ENCODE results near the gene HIP1. TPM values are rescaled to one million over a fixed set of nuclear protein-coding genes. Genes with fewer than 3 reads are reported as not detected.

HIP1 gene
- total RNA-seq, 1 experiment from 2014 or later = 5.3 TPM

DNA sequence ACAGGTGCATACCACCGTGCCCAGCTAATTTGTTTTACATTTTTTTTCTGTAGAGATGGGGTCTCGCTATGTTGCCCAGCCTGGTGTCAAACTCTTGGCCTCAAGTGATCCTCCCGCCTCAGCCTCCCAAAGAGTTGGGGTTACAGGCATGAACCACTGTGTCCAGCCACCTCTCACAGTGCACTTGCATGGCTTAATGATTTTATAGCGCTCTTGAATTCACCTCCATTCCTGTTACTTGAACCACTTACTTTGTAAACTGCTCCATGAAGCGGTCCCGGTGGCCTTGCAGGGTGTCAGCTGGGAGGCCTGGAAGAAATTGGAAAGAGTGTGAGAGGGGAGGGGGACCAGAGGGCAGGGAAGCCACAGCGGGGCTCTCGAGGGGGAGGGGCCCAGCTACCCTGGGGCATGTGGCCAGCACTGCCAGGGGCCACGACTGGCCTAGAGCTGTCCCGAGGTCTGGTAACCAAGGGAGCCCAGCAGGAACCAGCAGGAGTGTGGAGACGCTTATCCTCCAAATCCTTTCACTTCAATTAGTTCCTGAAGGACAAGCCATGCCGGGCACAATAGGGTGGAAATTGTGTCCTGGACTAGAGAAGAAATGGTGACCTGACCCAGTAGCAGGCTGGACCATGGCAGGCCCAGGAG, 170.7 kb downstream of the HIP1 start:
- no peak overlapping the region for H2AFZ ChIP-seq (ENCODE audit: low read length)
- H3K4me2 ChIP-seq (ENCODE audit: low read length) = no peak overlapping the region
- no peak for DNase-seq
- intact Hi-C loops (cut with micrococcal nuclease) = no loop called here
- no peak for TF ChIP-seq EZH2phosphoT487 (IDR thresholded peaks at IDR 0.05; ENCODE audit: borderline replicate concordance, low read length)
- no peak for ATAC-seq
- no peaks in the 10 kb centered on the region for H3K9me2 ChIP-seq (replicated peaks; ENCODE audit: low read length)
- no peak overlapping the region for H3K27ac ChIP-seq (ENCODE audit: low read length)
- no peak overlapping the region for H3K4me3 ChIP-seq (ENCODE audit: low read length)
- H3K9me3 ChIP-seq (ENCODE audit: low read length) = no peaks in the 10 kb centered on the region
- no peaks in the 10 kb centered on the region for H3K36me3 ChIP-seq (ENCODE audit: low read depth, low read length)
- no peaks in the 10 kb centered on the region for H4K20me1 ChIP-seq (ENCODE audit: low read length)
- peaks cover 12% of the 10 kb centered on the region for H3K4me1 ChIP-seq (ENCODE audit: insufficient read depth, low read length)
- BruUV-seq (replicated peaks) = no TSS peak
- H3K9ac ChIP-seq (ENCODE audit: low read length) = no peak overlapping the region
- no peaks in the 10 kb centered on the region for H3K27me3 ChIP-seq (ENCODE audit: low read length)
- no peaks in the 10 kb centered on the region for H3K79me2 ChIP-seq (ENCODE audit: low read length)
- no peaks in the 10 kb centered on the region for H3F3A ChIP-seq (ENCODE audit: low read length, unreplicated experiment)
- CTCF ChIA-PET = no interaction called here
- POLR2A ChIA-PET (ENCODE audit: unreplicated experiment) = no interaction called here

DNA sequence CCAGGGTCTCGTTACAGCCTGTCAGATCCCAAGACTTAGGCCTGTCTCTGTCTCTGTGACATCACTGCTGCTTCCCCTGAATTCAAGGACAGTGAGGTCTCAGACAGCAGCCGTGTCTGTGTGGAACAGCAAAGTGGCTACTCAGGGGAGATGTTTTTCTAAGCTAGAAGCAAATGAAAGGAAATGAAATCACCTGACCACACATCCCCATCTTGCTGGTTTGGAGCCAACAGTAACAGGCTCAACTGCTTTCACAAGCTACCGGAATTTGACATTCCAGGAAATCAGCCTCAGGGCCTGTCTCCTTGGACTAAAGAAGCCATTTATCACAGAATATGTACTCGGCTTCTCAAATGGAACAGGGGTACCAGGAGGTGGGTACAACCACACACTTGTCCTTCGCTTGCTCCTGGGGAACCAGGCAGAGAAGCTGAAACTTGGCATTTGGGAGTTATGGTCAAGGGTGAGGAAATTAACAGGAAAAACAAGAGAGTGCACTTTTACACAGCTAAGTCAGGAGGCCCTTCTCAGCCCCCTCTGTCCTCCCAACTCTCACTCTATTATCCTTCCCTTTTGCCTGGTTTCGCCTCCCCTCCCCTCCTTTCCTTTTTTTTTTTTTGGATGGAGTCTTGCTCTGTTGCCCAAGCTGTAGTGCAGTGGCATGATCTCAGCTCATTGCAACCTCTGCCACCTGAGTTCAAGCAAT, 173.5 kb downstream of the HIP1 start:
- H3K36me3 ChIP-seq (ENCODE audit: low read depth, low read length) = no peaks in the 10 kb centered on the region
- H3F3A ChIP-seq (ENCODE audit: low read length, unreplicated experiment) = no peaks in the 10 kb centered on the region
- peaks cover 12% of the 10 kb centered on the region for H3K4me1 ChIP-seq (ENCODE audit: insufficient read depth, low read length)
- ATAC-seq (peak; percentile 89), DNase-seq (peak; percentile 96)
- intact Hi-C loops (cut with micrococcal nuclease) = no loop called here
- ChIA-PET POLR2A (ENCODE audit: unreplicated experiment) (interaction anchor here (0.5 to 0.6 kb wide), 2 partner anchors 164 to 1165 kb away, joined by 6 to 14 read pairs; no protein-coding TSS in a partner anchor), CTCF (interaction anchor here (0.6 kb wide), 1 partner anchor 184 kb away, joined by 3 read pairs; no protein-coding TSS in a partner anchor)
- no peaks in the 10 kb centered on the region for H3K27me3 ChIP-seq (ENCODE audit: low read length)
- peak overlapping the region; percentile 9; the same call in 1 of the 2 replicates for H3K4me3 ChIP-seq (ENCODE audit: low read length)
- no TSS peak for BruUV-seq (replicated peaks)
- peak overlapping the region; percentile 37 for H2AFZ ChIP-seq (ENCODE audit: low read length)
- peak overlapping the region; percentile 0; the same call in 1 of the 2 replicates for H3K9ac ChIP-seq (ENCODE audit: low read length)
- H3K27ac ChIP-seq (ENCODE audit: low read length) = peak overlapping the region; percentile 42
- TF ChIP-seq EZH2 (IDR thresholded peaks at IDR 0.05; ENCODE audit: low read length, unreplicated experiment) = no peak
- TF ChIP-seq EZH2phosphoT487 (IDR thresholded peaks at IDR 0.05; ENCODE audit: borderline replicate concordance, low read length) = no peak
- TF ChIP-seq, protein P1, sequence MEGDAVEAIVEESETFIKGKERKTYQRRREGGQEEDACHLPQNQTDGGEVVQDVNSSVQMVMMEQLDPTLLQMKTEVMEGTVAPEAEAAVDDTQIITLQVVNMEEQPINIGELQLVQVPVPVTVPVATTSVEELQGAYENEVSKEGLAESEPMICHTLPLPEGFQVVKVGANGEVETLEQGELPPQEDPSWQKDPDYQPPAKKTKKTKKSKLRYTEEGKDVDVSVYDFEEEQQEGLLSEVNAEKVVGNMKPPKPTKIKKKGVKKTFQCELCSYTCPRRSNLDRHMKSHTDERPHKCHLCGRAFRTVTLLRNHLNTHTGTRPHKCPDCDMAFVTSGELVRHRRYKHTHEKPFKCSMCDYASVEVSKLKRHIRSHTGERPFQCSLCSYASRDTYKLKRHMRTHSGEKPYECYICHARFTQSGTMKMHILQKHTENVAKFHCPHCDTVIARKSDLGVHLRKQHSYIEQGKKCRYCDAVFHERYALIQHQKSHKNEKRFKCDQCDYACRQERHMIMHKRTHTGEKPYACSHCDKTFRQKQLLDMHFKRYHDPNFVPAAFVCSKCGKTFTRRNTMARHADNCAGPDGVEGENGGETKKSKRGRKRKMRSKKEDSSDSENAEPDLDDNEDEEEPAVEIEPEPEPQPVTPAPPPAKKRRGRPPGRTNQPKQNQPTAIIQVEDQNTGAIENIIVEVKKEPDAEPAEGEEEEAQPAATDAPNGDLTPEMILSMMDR (conservative IDR thresholded peaks at IDR 0.05; ENCODE audit: low read depth, low read length) = no peak
- no peaks in the 10 kb centered on the region for H4K20me1 ChIP-seq (ENCODE audit: low read length)
- H3K9me2 ChIP-seq (replicated peaks; ENCODE audit: low read length) = no peaks in the 10 kb centered on the region
- peak overlapping the region; percentile 75 for H3K4me2 ChIP-seq (ENCODE audit: low read length)
- H3K9me3 ChIP-seq (ENCODE audit: low read length) = no peaks in the 10 kb centered on the region
- no peaks in the 10 kb centered on the region for H3K79me2 ChIP-seq (ENCODE audit: low read length)

DNA sequence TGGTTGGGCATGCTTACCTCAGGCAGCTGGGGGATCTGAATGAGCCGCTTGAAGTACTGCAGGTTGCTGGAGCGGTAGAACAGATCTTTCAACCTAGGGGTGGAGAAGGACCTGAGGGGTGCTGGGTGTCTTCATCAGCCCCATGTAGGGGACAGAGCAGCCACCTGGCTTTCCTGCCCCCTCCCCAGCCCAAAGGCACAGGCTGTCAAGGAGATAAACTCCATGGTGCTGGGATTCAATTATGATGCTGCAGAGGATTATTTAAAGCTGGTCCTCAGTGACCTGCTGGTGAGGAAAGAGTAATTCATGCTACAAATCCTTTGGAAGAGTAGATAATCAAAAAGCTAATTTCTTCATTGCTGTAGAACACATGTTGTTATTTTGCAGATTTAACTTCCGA, 175.6 kb downstream of the HIP1 start:
- Histone ChIP-seq H3K27ac (ENCODE audit: low read length) (no peak overlapping the region), H3K9ac (ENCODE audit: low read length) (no peak overlapping the region), H2AFZ (ENCODE audit: low read length) (no peak overlapping the region), H3K27me3 (ENCODE audit: low read length) (no peaks in the 10 kb centered on the region), H3K4me1 (ENCODE audit: insufficient read depth, low read length) (peaks cover 12% of the 10 kb centered on the region), H3K4me2 (ENCODE audit: low read length) (no peak overlapping the region), H3F3A (ENCODE audit: low read length, unreplicated experiment) (no peaks in the 10 kb centered on the region), H3K9me3 (ENCODE audit: low read length) (no peaks in the 10 kb centered on the region), H3K9me2 (replicated peaks; ENCODE audit: low read length) (no peaks in the 10 kb centered on the region), H3K4me3 (ENCODE audit: low read length) (no peak overlapping the region), H4K20me1 (ENCODE audit: low read length) (no peaks in the 10 kb centered on the region), H3K36me3 (ENCODE audit: low read depth, low read length) (no peaks in the 10 kb centered on the region), H3K79me2 (ENCODE audit: low read length) (no peaks in the 10 kb centered on the region)
- TF ChIP-seq EZH2phosphoT487 (IDR thresholded peaks at IDR 0.05; ENCODE audit: borderline replicate concordance, low read length) = no peak
- no peak for TF ChIP-seq EZH2 (IDR thresholded peaks at IDR 0.05; ENCODE audit: low read length, unreplicated experiment)
- TF ChIP-seq, protein P1 (conservative IDR thresholded peaks at IDR 0.05; ENCODE audit: low read depth, low read length) = no peak
- no TSS peak for BruUV-seq (replicated peaks)
- intact Hi-C loops (cut with micrococcal nuclease) = no loop called here
- CTCF ChIA-PET = interaction anchor here (0.6 kb wide), 1 partner anchor 128 kb away, joined by 10 read pairs; no protein-coding TSS in a partner anchor
- DNase-seq (no peak), ATAC-seq (no peak)
- POLR2A ChIA-PET (ENCODE audit: unreplicated experiment) = no interaction called here

All from PC-3 (cell line).